OCI-LY7 (cell line): ENCODE data around the gene TTL. TPM values are rescaled to one million over a fixed set of nuclear protein-coding genes. Genes with fewer than 3 reads are reported as not detected.

Source experiments
- BruUV-seq: library from RNA; stranded (reverse); fragments of 400-500 nt; replicated peaks from 2 replicates; lab custom pipeline; 2021; lab: Mats Ljungman, UMichigan
- CTCF ChIA-PET: fragments of 300-600 bp; sonication (Branson Sonifier 250); formaldehyde crosslinking; loops from one replicate; lab custom pipeline; 2022; ENCODE audit warnings: antibody characterized with exemption; ENCODE audit not compliant: unreplicated experiment; lab: Charles Lee
- POLR2A ChIA-PET: fragments of 300-600 bp; sonication (Branson Sonifier 250); formaldehyde crosslinking; loops from one replicate; lab custom pipeline; 2022; ENCODE audit warnings: antibody characterized with exemption; lab: Charles Lee
- DNase-seq: peaks from one replicate; pipeline ENCODE4 v3.0.0-alpha.2; 2015; ENCODE audit warnings: low spot score
- H2AFZ ChIP-seq: fragments of 200-600 bp; sonication (generic), shearing (Covaris generic); 2 replicates; pipeline ENCODE4 v1.6.1; 2014; ENCODE audit warnings: mild to moderate bottlenecking, antibody characterized with exemption, low read length, moderate library complexity
- H3K27ac ChIP-seq: fragments of 200-600 bp; sonication (generic); 2 replicates; pipeline ENCODE4 v1.5.1; 2014; ENCODE audit warnings: mixed run types, low read depth, mild to moderate bottlenecking, moderate library complexity, low read length, inconsistent platforms; ENCODE audit not compliant: poor library complexity, severe bottlenecking
- H3K36me3 ChIP-seq: fragments of 200-600 bp; sonication (generic); 2 replicates; pipeline ENCODE4 v1.6.1; 2014; ENCODE audit warnings: mild to moderate bottlenecking, antibody characterized with exemption, low read length, moderate library complexity, mixed read lengths; ENCODE audit not compliant: insufficient read depth
- H3K4me1 ChIP-seq: fragments of 200-600 bp; sonication (generic); 2 replicates; pipeline ENCODE4 v1.5.1; 2014; ENCODE audit warnings: mild to moderate bottlenecking, low read length; ENCODE audit not compliant: insufficient read depth, poor library complexity, severe bottlenecking
- H3K4me2 ChIP-seq: fragments of 200-600 bp; sonication (generic); 2 replicates; pipeline ENCODE4 v1.6.1; 2014; ENCODE audit warnings: mild to moderate bottlenecking, low read length
- H3K4me3 ChIP-seq: fragments of 200-600 bp; sonication (generic); 2 replicates; pipeline ENCODE4 v1.5.1; 2014; ENCODE audit warnings: mild to moderate bottlenecking, low read depth, low read length; ENCODE audit not compliant: poor library complexity, severe bottlenecking
- H3K79me2 ChIP-seq: fragments of 200-600 bp; sonication (generic); 2 replicates; pipeline ENCODE4 v1.6.1; 2016; ENCODE audit warnings: low read depth, mild to moderate bottlenecking, low read length, moderate library complexity, mixed read lengths; ENCODE audit not compliant: insufficient read depth
- H3K9me2 ChIP-seq: fragments of 200-600 bp; sonication (generic); 2 replicates; pipeline ENCODE4 v1.6.1; 2016; ENCODE audit warnings: mild to moderate bottlenecking, low read length, mixed read lengths; ENCODE audit not compliant: insufficient read depth
- H3K9me3 ChIP-seq: fragments of 200-600 bp; sonication (generic); 2 replicates; pipeline ENCODE4 v1.6.1; 2014; ENCODE audit warnings: mild to moderate bottlenecking, mixed run types, low read length, mixed read lengths
- H4K20me1 ChIP-seq: fragments of 200-600 bp; sonication (generic); 2 replicates; pipeline ENCODE4 v1.6.1; 2014; ENCODE audit warnings: mild to moderate bottlenecking, antibody characterized with exemption, low read length, moderate library complexity, mixed read lengths; ENCODE audit not compliant: insufficient read depth
- CTCF ChIP-seq: fragments of 200-600 bp; sonication (generic); conservative IDR thresholded peaks from 2 replicates; pipeline ENCODE4 v1.5.1; 2014; ENCODE audit warnings: mild to moderate bottlenecking, antibody characterized with exemption, low read length, moderate library complexity, mixed read lengths
- EZH2phosphoT487 ChIP-seq: fragments of 200-600 bp; sonication (generic); IDR thresholded peaks from 2 replicates; pipeline ENCODE4 v1.6.1; 2018; ENCODE audit warnings: low read depth, borderline replicate concordance, mild to moderate bottlenecking, mixed run types, antibody characterized with exemption, low read length, moderate library complexity, mixed read lengths
- intact Hi-C: fragments of 100-400 bp; cut with micrococcal nuclease; formaldehyde crosslinking; loops from one replicate; pipeline ENCODE4 v1.10.0; 2022; ENCODE audit not compliant: unreplicated experiment
- small RNA-seq: library from RNA; depleted of rRNA; stranded (forward); fragments of <200 nt; gene quantifications from one replicate; pipeline ENCODE3, GENCODE V24; 2014
- total RNA-seq, 2 experiments: library from RNA; depleted of rRNA in 1 of 2; stranded (reverse); fragments of >200 nt in 1 of 2; shearing (Covaris generic) in 1 of 2; gene quantifications; 2 replicates each; pipeline ENCODE4 v1.2.3, GENCODE V29; 2014 to 2022

The TTL gene
- total RNA-seq, 2 experiments from 2014 or later, result 27.1 to 45.1 TPM

- DNase-seq, result no peak
- TF ChIP-seq EZH2phosphoT487 (no peak), CTCF (no peak)
- no TSS peak for BruUV-seq
- H3K4me1 ChIP-seq, result peaks cover 20% of the 10 kb centered on the region
- intact Hi-C loops, result no loop called here
- no peak overlapping the region for H3K4me3 ChIP-seq
- peaks cover 8% of the 10 kb centered on the region; the same call in 1 of the 2 replicates for H3K79me2 ChIP-seq
- no peaks in the 10 kb centered on the region for H3K9me2 ChIP-seq
- H3K9me3 ChIP-seq, result no peaks in the 10 kb centered on the region
- ChIA-PET POLR2A (no interaction called here), CTCF (no interaction called here)
- peaks cover 4% of the 10 kb centered on the region; the same call in 1 of the 2 replicates for H3K36me3 ChIP-seq
- no peak overlapping the region for H3K4me2 ChIP-seq
- H2AFZ ChIP-seq, result no peak overlapping the region
- no peak overlapping the region for H3K27ac ChIP-seq
- no peaks in the 10 kb centered on the region for H4K20me1 ChIP-seq
Observed at GRCh38 chr2:112588611-112589045, 106.7 kb downstream of the TTL start.

Small RNAs within 50 kb of the gene (small RNA-seq; reads per million reads assigned to genes)
- not detected for gene RF00019

Other genes with a start within 250 kb of the TTL start
- gene ZC3H8, start 227.1 kb upstream of the TTL start, total RNA-seq (2014; rRNA removed; shearing (Covaris generic)), result 12.3 and 15.0 TPM in 2 replicates
- 22.8 and 23.8 TPM in 2 replicates for gene ZC3H8, start 227.1 kb upstream of the TTL start, total RNA-seq (2022)
- 4.3 and 5.4 TPM in 2 replicates for gene ZC3H6, start 206.6 kb upstream of the TTL start, total RNA-seq (2014; rRNA removed; shearing (Covaris generic))
- gene ZC3H6, start 206.6 kb upstream of the TTL start, total RNA-seq (2022), result 16.5 and 17.3 TPM in 2 replicates
- gene RGPD8, start 48.5 kb upstream of the TTL start, total RNA-seq (2014; rRNA removed; shearing (Covaris generic)), result 0.44 TPM in 1 of 2 replicates, not detected in the other
- gene RGPD8, start 48.5 kb upstream of the TTL start, total RNA-seq (2022), result 0.22 TPM in 1 of 2 replicates, not detected in the other
- 28.0 and 30.5 TPM in 2 replicates for gene POLR1B, start 60.3 kb downstream of the TTL start, total RNA-seq (2014; rRNA removed; shearing (Covaris generic))
- gene POLR1B, start 60.3 kb downstream of the TTL start, total RNA-seq (2022), result 44.7 and 45.1 TPM in 2 replicates
- gene CHCHD5, start 102.5 kb downstream of the TTL start, total RNA-seq (2014; rRNA removed; shearing (Covaris generic)), result 22.3 and 22.5 TPM in 2 replicates
- gene CHCHD5, start 102.5 kb downstream of the TTL start, total RNA-seq (2022), result 36.0 and 37.3 TPM in 2 replicates
- 59.7 and 64.8 TPM in 2 replicates for gene SLC20A1, start 163.8 kb downstream of the TTL start, total RNA-seq (2014; rRNA removed; shearing (Covaris generic))
- gene SLC20A1, start 163.8 kb downstream of the TTL start, total RNA-seq (2022), result 86.1 and 89.5 TPM in 2 replicates
- not detected in 2 replicates for gene NT5DC4, start 238.9 kb downstream of the TTL start, total RNA-seq (2014; rRNA removed; shearing (Covaris generic))
- gene NT5DC4, start 238.9 kb downstream of the TTL start, total RNA-seq (2022), result not detected in 2 replicates